K562 treated with DMSO at 1 percent for 12 hours (cell line): ENCODE data around the gene RABEP1. TPM values are rescaled to one million over a fixed set of nuclear protein-coding genes. Genes with fewer than 3 reads are reported as not detected.

ENCODE experiments used
- total RNA-seq: library from RNA; unstranded; fragments of 300-600 nt; gene quantifications from 2 replicates; pipeline ENCODE4 v1.2.3, GENCODE V29; 2022; ENCODE audit not compliant: insufficient read depth

The RABEP1 gene
- total RNA-seq: 6.2 and 21.9 TPM in 2 replicates

GRCh38 chr17:5281814-5282641 is at the start of gene RABEP1:
Gene RABEP1 (plus strand): TSS chr17:5282284. CDS start chr17:5282487, 203 bp downstream.

GRCh38 chr17:5234645-5235576 is 47.2 kb upstream of the RABEP1 start, which contains the start of gene SCIMP:
Gene SCIMP (minus strand): TSS chr17:5234860. CDS start chr17:5234755, 105 bp downstream.

GRCh38 chr17:5419356-5419958 is 137.4 kb downstream of the RABEP1 start, which contains the start of gene NUP88:
Gene NUP88 (minus strand): TSS chr17:5419662. CDS start chr17:5419650, 12 bp downstream.

GRCh38 chr17:5419959-5420653 is 138.0 kb downstream of the RABEP1 start, which contains the start of gene RPAIN:
Gene RPAIN (plus strand): TSS chr17:5420182. CDS start chr17:5420211, 29 bp downstream.

Other genes with a start within 250 kb of the RABEP1 start
- not detected in 2 replicates for gene SLC52A1, start 246.9 kb upstream of the RABEP1 start, total RNA-seq
- gene ZFP3, start 203.8 kb upstream of the RABEP1 start, total RNA-seq: not detected in 2 replicates
- gene ZNF232, start 170.4 kb upstream of the RABEP1 start, total RNA-seq: 5.3 and 10.8 TPM in 2 replicates
- gene USP6, start 166.3 kb upstream of the RABEP1 start, total RNA-seq: not detected in 2 replicates
- 0.45 and 4.1 TPM in 2 replicates for gene ZNF594, start 90.4 kb upstream of the RABEP1 start, total RNA-seq
- 0.26 TPM in 1 of 2 replicates, not detected in the other for gene SCIMP, start 47.4 kb upstream of the RABEP1 start, total RNA-seq
- gene NUP88, start 137.4 kb downstream of the RABEP1 start, total RNA-seq: 25.4 and 41.6 TPM in 2 replicates
- gene RPAIN, start 137.9 kb downstream of the RABEP1 start, total RNA-seq: 31.2 and 31.8 TPM in 2 replicates
- 134 and 138 TPM in 2 replicates for gene C1QBP, start 156.9 kb downstream of the RABEP1 start, total RNA-seq
- gene DHX33, start 186.7 kb downstream of the RABEP1 start, total RNA-seq: 1.1 and 4.0 TPM in 2 replicates
- gene DERL2, start 203.9 kb downstream of the RABEP1 start, total RNA-seq: 9.3 and 30.1 TPM in 2 replicates
- 8.9 and 19.0 TPM in 2 replicates for gene MIS12, start 204.3 kb downstream of the RABEP1 start, total RNA-seq